LNCAP (cell line): Measurements from ENCODE around the gene OXT.

Experiments used
- CTCF ChIP-seq: fragments of 450-650 bp; IDR thresholded peaks from 2 replicates; pipeline ENCODE4 v1.5.1; 2017; ENCODE audit warnings: mild to moderate bottlenecking

OXT gene

GRCh38 chr20:3101737-3102574 is 30.5 kb downstream of the OXT start:
- no peak for TF ChIP-seq CTCF

GRCh38 chr20:3102575-3103368 is 31.4 kb downstream of the OXT start:
- TF ChIP-seq CTCF = no peak

- TF ChIP-seq CTCF = no peak
Observed at GRCh38 chr20:3103369-3104032, 32.1 kb downstream of the OXT start.

- TF ChIP-seq CTCF = no peak
Observed at GRCh38 chr20:3105256-3106137, 34.1 kb downstream of the OXT start.

- TF ChIP-seq CTCF = no peak
Observed at GRCh38 chr20:3106185-3106584, 34.8 kb downstream of the OXT start.

- TF ChIP-seq CTCF = no peak
Observed at GRCh38 chr20:3106658-3107463, 35.4 kb downstream of the OXT start.
